Erythroblast (primary cell): Measurements from ENCODE around the gene SPINDOC.

ENCODE experiments used
- DNase-seq, 2 experiments: peaks; one replicate each; lab custom pipeline; 2025; lab: John Stamatoyannopoulos, UW
- GATA1 ChIP-seq: IDR thresholded peaks from 2 replicates; pipeline ENCODE4 v1.6.1; 2011; ENCODE audit warnings: low read depth, mild to moderate bottlenecking, control low read depth, low read length, moderate library complexity
- POLR2A ChIP-seq: IDR thresholded peaks from 2 replicates; pipeline ENCODE4 v1.6.1; 2011; ENCODE audit warnings: mild to moderate bottlenecking, low read length

SPINDOC gene, protein sequence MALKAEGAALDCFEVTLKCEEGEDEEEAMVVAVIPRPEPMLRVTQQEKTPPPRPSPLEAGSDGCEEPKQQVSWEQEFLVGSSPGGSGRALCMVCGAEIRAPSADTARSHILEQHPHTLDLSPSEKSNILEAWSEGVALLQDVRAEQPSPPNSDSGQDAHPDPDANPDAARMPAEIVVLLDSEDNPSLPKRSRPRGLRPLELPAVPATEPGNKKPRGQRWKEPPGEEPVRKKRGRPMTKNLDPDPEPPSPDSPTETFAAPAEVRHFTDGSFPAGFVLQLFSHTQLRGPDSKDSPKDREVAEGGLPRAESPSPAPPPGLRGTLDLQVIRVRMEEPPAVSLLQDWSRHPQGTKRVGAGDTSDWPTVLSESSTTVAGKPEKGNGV

DNA sequence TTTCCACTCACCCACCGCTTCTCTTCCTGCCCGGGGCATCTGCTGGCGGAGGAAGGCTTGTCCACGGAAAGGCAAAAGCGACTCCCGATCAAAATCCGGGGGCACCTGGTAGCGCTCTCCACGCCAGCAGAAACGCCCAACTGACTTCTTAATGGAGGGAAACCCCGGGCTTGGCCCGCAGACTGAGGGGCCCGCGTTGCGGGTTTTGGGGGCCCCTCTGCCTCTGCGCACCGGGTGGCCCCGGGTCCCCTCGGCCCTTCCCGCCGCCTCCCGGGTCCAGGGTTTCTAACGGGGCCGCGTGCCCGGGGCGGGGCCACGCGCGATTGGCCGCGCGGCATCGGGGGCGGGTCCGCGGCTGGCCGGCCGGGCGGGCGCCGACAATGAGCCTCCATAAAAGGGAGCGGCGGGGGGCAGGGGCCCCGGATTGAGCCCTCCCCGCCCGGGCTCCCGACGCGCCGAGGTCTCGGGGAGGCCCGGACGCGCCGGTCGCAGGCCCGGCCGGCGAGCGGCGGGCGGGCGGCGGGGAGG is at the start of gene SPINDOC:
Gene SPINDOC (plus strand): TSS at position 422 of the 528 bp plus-strand sequence. CDS start 231 bp downstream, outside the sequence.
- DNase-seq, result peak; percentile 77 to 82
- no peak for TF ChIP-seq GATA1
- no peak for TF ChIP-seq POLR2A

DNA sequence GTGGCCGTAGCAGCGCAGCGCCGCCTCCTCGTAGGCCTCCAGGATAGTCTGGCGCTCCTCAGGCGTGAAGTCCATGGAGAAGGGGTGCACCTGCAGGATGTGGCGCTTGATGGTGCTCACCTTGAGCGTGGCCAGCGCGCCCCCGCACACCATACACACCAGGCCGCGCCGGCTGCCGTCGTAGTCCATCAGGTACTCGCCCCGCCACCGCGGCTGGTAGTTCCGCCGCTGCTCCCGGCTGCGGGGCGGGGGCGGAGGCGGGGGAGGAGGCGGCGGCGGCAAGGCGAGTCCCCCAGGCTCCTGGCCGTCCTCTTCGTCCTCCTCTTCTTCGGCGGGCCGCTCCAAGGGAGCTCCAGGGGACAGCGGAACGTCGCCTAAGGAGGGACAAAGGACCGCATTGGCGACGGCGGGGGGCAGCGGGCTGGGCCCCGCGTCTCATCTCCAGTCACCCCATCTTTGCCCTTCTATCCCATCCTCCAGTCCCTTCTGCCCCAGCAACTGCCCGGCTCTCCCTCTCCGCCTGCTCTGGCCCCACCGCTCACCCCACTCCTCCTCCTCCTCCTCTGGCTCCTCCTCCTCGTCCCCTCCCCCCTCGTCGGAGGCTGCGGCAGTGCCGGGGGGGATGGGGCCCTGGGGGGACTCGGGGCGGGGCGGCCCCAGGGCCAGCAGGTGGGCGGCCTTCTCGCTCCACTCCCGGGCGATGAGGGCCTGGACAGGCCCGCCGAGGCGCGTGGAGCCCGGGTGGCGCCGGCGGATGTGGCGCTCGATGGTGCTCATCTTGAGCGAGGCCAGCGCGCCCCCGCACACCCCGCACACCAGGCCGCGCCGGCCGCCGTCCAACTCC is 49.5 kb upstream of the SPINDOC start:
- DNase-seq, result no peak
- no peak for TF ChIP-seq POLR2A
- no peak for TF ChIP-seq GATA1

DNA sequence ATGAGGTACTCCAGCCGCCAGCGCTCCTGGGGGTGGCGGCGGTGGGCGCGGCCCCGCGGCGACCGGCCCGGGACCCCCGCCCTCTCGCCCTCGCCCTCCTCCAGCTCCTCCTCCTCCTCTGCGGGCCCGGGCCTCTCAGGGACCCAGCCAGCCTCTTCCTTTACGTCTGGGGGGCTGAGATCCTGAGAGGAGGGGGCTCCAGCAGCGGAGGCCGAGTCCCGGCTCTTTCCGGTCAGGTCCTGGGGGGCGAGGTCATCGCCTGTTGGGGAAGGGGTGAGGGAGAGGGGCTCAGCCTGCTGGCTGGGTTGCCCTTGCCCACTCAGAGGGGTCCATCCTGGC is 48.9 kb upstream of the SPINDOC start:
- DNase-seq, result no peak
- no peak for TF ChIP-seq GATA1
- no peak for TF ChIP-seq POLR2A

DNA sequence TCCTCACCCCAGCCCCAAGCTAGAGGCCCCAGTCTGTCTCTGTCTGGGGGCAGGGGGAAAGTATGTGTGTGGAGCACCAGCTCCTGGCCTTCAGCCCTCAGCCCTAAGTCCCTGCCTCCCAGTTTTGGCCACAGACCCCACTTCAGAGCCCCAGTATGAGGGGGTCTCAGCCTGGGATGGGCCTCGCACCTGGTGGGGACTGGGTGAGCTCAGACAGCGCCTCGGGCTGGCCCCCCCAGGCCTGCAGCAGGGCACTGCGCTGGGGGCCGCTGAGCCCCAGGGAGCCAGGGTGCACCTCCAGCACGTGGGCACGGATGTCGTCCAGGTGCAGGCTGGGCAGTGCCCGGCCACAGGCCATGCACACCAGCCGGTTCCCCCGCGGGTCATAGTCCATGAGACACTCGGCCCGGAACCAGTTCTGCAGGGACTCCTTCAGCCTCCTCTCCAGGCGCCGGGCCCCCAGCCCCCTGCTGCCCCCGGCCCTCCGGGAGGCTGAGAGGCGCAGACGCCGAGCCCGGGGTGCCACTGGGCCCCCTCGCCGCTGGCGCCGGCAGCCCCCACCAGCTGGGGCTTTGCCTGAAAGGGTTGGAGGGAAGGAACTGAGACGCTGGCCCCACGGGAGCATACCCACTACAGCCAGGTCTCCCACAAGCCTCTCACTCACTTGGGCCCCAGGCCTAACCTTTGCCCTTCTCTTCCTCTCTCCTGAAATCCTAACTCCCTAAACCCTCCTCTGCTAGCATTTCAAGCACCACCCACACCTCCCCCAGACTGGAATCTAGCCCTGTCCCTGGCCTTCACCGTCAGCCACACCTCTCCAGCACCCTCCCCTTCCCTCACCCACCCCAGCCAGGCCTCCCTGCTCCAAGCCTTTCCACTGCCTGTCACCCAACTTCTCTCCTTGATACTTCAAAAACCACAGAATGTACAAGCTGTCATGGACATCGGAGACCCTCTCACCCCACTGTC is 48.3 kb upstream of the SPINDOC start:
- no peak for DNase-seq

DNA sequence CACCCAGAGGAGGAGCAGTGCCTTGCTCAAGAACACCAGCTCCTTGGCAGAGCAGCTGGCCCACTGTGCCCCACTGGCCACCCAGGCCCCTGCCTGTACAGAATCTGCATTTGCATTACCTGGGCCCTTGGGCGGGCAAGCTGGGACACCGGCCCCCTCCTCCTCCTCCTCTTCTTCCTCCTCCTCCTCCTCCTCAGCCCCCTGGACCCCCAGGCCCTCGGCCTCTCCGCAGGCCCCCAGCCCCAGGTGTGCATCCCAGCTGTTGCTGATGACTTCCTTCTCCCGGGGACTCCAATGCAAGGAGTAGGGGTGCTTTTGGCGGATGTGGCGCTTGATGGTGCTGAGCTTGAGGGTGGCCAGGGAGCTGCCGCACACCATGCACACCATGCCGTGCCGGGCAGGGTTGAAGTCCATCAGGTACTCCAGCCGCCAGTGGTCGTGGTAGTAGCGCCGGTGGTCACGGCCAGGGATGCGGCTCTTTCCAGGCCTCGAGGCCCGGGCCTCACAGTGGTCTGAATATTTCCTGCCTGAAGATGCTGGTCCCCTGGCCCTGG is 47.5 kb upstream of the SPINDOC start:
- TF ChIP-seq POLR2A (no peak), GATA1 (no peak)
- DNase-seq, result no peak

More for the DNA sequence above, 48.3 kb upstream of the SPINDOC start:
- TF ChIP-seq POLR2A, result no peak
- TF ChIP-seq GATA1, result no peak

DNA sequence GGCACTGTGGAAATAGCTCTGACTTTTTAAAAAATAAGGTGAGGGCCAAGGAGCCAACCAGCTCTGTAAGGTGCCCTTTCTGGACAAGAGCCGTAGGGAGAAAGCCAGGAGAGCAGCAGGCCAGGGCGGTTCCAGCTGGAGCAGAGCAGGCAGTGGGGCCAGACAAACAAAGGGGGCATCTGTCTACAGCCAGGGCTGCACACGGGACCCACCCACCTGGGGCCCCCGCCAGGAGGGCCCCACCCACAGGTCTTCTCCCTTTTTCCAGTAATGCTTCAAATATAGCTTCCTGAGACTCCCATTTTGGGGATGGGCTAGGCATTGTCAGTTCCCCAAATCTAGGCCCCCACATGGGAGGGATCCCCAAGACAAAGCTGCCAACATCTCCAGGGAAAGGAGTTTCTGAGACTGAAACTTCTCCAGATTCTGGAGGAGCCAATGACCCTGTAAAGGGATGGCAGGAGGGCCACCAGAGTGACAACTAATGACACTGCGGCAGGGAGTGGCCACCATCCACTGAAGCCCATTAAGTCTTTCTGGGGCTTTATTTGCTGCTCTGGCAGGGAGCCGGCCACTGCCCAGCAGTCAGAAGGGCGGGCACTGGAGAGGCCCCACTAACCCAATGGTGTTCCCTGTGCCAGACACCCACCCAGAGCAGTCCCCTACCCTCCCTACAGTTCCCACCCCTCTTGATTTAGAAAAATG is 46.6 kb upstream of the SPINDOC start:
- DNase-seq, result peak in 1 of 2 experiments; percentile 34
- TF ChIP-seq POLR2A (no peak), GATA1 (no peak)

DNA sequence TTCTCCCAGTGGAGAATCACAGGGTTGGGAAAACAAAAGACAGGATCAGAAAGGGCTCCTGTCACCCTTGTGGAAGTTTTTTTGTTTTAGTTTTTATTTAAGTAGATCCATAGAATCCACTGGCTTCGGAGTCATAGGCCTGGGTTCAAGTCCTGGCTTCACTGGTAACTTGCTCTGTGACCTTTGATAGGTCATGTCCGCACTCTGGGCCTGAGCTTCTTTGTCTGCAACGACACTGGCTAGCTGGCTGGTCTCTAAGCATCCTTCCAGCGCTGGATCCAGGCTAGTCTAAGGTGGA is 46.0 kb upstream of the SPINDOC start:
- no peak for DNase-seq
- no peak for TF ChIP-seq POLR2A
- TF ChIP-seq GATA1, result no peak

DNA sequence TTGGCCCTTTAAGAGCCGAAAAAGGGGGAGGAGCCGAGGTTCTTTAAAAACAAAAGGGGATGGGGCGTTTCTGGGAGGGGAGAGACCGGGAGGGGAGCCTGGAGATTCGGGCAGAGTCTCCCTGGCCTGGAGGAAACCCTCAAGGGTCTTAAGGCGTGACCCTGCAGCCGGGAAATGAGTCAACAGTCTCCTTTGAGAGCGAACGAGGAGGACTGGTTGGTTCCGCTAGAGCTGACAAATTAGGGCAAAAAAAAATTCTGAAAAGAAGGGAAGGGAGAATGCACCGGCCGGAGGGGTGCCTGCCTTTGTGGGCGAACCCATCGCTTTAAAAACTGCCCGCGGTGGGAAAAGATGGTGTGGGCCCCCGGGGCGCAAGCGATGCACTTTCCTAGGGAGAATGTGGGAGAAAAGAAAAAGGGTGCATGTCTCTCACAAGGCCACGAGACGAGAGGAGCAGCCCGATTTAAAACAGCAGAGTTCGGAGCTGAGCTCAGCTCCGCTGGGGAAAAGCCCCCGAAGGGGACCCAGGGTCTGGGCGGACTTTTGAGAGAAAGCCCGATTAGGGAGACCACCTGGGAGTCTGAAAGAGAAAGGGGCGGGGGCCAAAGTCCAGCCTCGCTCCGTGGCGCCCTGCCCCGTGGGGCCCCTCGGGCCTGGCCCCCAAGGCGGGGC is 45.6 kb upstream of the SPINDOC start:
- DNase-seq, result peak; percentile 49 to 64
- TF ChIP-seq POLR2A (no peak), GATA1 (no peak)

DNA sequence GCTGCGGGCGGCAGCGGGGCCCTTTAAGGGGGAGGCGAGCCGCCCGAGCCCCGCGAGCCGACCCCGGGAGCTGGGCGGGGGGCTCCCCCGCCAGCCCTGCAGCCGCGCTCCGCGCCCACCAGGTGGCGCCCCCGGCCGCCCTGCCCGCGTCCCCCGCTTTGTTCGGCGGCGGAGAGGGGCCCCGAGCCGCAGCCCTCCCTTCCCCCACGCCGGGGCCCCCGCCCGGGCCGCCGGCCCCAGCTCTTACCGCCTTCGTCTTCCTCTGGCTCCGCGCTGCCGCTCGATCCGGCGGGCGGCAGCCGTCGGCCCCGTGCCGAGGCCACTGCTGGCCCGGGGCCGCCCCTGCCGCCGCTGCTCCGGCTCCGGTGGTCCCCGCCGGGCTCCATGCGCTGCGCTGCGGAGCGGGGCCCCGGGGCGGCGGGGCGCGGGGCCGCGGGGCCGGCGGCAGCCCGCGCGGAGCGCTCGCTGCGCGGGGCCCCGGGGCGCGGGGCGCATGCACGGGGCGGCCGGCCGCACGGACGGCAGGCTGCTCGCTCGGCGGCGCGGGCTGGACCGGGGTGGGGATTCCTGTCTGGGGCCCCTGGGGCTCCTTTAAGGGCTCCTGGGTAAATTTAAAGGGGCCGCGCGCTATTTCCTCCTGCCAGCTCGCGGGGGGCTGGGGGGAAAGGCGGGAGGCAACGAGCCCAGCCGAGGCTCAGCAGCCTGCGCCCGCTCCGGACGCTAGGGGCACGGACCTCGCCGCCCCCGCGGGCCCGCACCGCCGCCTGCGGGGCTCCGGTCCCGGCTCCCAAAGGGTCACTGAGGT is 44.8 kb upstream of the SPINDOC start, which contains the start of gene ZFTA:
Gene ZFTA (minus strand): TSS at position 539 of the 805 bp plus-strand sequence. CDS start 153 bp downstream, at position 386.
- no peak for TF ChIP-seq POLR2A
- no peak for TF ChIP-seq GATA1
- DNase-seq, result peak; percentile 67 to 75

DNA sequence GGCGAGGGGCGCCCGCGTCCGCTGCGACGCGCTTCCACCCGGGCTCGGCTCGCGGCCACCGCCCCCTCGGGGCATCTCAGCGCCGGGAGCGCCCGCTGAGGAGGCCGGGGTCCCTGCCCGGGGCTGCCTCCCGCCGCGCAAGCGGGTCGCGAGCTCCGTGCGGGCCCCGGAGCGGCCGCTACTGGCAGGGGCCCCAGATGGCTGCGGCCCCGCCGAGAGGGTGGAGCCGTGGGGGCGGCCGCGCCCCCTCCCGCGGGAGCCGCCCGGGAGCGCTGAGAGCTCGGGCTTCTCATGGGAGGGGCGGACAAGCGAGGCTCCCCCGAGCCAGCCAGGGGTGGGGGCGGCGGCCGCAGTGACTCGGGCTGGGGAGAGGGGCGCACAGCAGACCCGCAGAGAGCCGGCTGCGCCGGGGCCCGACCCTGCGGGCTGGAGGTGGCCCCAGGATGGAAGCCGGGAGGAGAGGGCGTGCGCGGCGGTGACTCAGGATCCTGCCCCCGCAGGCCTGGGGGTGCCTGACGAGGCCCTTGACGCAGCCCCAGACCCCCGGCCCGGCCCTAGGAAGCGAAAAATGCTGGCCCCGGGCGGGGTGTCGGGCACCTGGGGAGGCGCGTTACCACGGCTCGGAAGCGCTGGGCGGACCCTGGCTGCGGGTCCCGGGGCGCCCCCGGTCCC is 44.1 kb upstream of the SPINDOC start:
- TF ChIP-seq POLR2A (no peak), GATA1 (no peak)
- peak; percentile 64 to 78 for DNase-seq
